ENCODE measurements around the gene FXYD2. TPM values are rescaled to one million over a fixed set of nuclear protein-coding genes. Genes with fewer than 3 reads are reported as not detected.

FXYD2 gene
- total RNA-seq, 1 experiment from 2014 or later, result not detected

DNA sequence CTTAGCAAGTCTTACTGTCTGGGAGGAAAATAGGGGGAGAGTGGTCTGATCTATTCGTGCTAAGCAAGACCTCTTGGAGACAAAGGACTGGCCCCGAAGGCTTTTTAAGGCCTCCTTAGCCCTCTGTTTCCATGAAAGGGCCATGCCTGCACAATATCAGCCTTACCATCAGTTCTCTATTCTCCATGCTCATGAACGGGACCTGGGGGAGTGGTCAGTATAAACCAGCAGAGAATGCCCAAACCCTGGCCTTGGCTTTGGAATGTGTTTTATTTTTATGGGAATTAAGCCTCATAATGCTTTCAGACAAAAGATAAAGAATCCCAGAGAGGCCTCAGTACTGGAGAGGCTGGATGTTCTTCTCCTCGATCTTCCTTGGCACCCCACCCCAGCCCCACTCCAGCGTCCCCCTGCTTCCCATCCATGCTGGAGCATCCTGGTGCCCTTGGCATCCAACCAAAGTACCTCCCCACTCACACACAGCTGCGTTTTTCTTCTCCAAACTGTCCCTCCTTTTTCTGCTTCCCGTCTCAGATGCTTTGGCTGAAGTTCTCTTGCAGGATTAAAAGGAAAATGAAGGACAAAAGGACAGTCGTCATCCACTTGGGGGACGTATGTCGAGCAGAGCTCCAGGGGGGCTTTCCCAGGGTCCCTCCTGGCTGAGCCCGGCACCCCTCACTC lies 33.3 kb upstream of the FXYD2 start:
- DNase-seq (ENCODE audit: low read depth), result no peak

DNA sequence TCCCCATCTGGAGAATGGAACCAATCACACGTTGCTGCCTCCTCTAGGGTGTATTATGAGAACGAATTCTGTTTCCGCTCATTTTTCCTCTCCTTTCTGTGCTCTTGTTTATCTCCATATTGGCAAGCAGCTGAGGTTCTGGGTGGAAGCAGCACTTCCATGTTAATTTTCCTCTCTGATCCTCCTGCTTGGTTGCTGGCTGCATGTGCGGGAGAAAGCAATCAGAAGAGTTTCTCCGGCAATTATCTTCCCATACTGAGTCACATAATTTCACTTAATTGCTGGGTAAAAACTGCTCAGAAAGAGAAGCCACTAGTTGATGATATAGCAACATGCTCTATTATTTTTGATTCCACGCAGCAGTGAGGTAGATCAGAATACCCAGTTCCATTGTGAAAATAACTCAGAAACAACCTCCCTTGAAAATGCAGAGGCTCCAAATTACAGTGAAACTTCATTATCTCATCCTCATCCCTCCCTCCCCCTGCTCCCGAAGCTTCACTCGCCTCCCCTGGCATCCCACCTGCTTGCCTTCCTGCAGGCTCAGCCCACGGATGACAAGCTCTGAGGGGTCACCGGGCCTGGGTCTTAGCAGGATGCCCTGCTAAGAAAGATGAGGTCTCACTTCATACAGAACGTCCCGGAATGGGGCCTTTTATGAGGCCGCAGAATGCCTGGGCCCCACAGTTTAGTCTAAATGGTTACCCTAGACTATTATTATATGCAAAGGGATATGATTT lies 31.5 kb upstream of the FXYD2 start:
- no peak for DNase-seq (ENCODE audit: low read depth)

DNA sequence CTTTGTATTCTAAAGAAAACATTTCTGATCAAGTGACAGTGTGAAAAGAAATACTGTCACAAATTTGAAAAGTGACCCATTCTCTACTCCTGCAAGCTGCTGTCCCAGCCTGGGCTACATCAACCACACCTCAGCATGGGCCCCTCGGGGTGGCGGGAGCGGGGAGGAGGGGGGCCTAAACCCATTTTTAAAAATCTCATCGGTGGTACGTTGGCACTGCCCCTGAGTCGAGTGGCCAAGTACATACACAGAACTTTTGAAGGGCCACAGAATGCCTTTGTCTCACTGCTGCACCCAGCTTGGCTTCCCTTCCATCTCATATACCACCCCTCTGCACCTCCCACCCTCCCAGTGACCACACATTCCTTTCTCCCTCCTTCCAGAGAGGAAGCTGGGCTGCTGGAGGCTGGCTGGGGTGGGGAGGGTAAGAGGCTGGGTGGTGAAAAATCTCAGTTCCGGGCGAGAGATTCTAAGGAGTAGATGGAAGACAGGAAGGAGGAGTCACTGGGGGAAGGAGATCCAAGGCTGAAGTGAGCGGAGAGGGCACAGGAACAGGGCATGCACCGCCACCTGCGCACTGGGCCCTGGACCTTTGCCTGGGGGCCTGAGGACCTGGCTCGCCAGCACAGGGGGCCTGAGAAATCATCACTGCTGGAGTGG lies 30.8 kb upstream of the FXYD2 start:
- DNase-seq (ENCODE audit: low read depth), result no peak

DNA sequence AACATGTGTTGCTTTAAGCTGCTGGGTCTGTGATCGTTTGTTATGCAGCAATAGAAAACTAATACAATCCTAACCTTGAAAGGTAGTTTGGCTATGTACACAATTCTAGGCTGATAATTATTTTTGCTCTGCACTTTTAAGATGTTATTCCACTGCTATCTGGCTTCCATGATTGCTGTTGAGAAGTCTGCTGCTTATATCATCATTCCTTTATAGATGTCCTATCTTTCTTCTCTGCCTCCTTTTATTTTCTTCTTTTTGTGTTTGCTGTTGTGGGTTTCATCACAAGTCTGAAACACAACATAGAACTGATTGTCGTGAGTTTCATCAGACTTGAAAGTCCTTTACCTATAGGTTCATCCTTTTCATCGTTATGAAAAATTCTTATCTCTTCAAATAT lies 27.8 kb upstream of the FXYD2 start:
- no peak for DNase-seq (ENCODE audit: low read depth)

DNA sequence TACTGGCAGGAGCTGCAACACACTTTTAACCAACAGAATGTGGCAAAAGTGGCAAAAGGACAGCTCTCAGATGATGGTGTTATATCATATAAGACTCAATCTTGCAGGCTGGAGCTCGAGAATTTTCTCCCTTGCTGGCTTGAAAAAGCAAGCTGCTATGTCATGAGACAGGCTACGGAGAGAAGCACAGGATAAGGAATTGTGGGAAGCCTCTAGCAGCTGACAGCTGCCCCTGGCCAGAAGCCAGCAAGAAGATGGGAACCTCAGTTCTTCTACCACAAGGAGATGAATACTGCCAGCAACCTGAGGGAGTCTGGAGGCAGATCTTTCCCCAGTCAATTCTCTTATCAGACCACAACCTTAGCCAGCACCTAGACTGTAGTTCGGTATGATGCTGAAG lies 27.3 kb upstream of the FXYD2 start:
- no peak for DNase-seq (ENCODE audit: low read depth)

DNA sequence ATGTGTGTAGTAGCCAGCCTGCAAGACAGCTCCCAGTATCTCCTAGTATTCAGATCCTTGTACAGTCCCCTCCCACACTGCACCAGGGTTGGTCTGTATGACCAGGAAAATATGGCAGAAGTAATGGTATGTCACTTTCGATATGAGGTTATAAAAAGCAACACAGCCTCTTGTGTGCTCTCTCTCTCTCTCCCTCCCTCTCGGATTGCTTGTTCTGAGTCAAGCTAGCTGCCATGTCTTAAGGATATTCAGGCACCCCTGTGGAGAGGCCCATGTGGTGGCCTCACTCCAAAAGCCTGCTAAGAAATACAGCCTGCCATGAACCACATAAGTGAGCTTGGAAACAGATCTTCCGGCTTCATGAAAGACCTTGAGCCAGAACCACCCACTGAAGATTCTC lies 26.6 kb upstream of the FXYD2 start:
- DNase-seq (ENCODE audit: low read depth), result peak; percentile 38

DNA sequence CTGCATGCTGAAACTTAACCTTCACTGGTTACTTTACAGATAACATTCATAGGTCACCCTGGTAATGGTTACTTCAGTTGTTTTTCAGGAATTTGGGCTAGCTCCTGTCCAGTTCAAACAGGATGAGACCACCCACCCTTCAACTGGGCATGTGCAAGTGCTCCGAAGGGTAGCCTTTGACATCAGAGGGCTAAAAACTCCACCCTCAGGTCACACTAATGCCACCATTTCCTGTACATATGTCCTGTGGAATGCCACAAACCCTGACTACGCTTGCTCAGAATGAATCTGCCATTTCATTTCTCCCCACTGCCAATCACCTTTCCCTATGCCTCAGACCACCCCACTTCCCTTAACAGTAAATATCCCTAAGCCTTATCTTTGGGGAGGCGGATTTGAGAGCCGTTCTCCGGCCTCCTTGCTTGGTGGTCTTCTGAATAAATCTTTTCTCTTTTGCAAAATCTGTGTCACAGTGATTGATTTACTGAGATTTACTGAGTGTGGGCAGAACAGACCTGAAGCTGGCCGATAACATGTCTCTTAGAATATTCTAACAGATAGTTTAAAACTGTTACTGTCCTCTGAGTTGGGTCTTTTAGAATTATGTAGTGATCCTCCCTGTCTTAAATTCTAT lies 25.4 kb upstream of the FXYD2 start:
- no peak for DNase-seq (ENCODE audit: low read depth)

DNA sequence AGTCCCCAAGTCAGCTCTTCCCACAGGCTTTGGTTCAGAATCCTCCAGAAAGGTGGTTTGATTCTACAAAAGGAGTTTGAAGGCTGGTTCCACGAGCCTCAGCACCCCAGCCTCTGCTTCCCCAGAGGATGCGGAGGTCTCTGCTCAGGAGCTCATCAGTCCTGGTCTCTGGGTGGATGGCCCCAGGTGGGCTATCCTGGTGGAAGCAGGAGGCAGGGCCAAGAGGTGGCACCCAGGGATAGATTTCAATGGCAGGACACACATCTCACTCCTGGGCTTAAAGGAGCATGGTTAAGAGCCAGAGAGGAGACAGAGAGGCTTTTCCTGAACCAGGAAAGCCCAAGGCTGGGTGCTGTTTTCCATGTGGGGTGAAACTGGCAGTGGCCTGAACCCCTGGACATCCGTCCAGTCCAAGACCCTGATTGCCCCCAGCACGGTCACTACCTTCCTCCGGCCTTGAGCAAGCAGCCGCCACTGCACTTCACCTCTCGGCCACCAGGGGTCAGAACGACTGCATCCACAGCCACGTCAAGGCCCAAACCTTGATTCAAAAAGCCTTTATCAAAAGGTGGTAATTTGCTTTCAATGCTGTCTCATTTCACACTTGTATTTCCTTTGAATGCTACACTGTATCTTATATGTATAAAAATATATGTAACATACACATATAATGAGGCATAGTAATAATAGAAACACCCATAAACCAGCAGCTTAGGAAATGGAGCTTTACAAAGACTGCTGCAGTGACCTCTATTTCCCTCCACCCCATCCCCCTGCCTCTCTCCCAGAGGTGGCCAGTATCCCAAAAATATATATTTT lies 19.3 kb upstream of the FXYD2 start:
- DNase-seq (ENCODE audit: low read depth), result peak; percentile 46

DNA sequence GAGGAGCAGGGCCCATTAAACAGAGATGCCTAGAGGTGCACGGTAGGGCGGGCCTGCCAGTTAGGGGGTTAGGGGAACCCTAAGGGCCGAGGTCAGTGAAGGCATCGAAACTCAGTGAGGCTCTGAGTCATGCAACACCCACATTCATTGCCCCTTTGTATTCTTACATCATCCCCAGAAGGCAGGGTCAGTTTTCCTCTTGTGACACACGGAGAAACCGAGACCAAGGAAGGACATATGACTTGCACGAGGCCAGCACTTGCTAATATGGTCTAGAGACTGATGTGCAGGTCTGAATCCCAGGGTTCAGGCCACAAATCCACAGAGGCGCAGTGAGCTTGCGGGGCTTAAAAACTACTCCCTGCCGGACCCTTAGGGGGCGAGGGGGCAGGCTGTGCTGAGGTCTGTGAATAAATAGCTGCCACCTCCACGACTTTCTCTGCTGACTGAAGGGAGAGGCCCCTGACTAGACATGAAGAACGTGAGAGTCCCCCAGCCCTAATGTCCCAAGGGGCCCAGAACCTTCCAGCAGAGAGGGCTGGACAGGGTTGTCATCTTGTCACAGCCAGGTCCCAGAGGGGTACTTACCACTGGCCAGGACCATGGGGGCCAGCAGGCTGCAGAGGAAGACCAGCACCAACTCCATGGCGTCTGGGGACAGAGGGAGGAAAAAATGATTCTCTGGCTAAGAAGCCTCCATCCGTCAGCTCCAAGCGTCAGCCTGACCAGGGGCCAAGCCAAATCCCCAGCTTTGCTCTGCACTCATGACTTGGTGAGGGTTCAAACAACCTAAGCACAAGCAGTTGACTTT lies 17.8 kb upstream of the FXYD2 start:
- no peak for DNase-seq (ENCODE audit: low read depth)

DNA sequence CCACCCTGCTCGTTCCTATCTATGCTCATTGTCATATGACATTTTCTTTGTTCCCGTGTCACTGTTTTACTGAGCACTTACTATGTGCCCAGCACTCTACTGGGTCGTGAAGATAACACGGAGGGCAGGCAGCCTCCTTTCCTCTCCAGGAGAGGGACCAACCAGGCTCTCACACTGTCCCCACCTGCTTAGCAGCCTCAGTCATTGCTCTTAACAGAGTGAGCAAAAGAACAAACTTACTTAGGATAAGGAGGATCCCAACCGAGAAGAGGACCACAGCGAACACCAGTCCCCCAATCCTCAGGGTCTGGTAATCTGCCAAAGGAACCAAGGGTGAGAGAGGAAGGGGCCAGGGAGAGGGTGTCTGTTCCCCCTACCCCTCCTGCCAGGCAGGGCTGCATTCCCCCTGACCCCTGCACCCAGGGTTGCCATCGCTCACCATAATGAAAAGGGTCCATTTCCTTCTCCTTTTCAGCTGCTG lies 17.0 kb upstream of the FXYD2 start:
- DNase-seq (ENCODE audit: low read depth), result no peak

DNA sequence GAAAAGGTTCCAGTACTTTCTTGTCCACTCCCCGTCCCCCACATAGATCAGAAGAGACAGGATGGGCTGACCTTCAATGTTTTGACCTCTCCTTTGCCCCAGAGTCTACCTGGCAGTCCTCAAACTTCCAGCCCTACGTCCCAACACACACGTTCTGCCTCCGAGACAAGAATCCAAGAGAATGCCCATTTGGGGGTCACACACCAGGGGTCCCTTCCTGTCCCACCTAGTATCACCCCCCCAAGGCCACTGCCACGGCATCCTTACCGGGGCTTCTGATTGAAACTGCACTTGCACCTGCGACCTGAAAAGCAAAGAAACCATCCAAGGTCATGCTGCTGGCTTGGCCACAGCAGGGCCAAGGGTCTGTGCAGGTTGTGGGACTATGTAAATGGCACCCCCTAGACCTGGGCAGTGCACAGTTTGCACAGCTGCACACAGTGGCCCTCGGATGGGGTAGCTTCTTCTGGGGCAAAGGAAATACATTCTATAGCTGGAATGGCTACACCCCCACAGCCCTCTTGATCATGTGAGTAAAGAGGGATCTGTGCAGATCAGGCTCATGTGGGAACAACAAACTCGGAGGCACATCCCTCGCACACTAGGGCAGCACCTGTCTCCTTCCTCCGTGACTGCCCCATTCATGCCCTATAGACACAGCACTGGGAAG lies 16.5 kb upstream of the FXYD2 start:
- DNase-seq (ENCODE audit: low read depth), result no peak

DNA sequence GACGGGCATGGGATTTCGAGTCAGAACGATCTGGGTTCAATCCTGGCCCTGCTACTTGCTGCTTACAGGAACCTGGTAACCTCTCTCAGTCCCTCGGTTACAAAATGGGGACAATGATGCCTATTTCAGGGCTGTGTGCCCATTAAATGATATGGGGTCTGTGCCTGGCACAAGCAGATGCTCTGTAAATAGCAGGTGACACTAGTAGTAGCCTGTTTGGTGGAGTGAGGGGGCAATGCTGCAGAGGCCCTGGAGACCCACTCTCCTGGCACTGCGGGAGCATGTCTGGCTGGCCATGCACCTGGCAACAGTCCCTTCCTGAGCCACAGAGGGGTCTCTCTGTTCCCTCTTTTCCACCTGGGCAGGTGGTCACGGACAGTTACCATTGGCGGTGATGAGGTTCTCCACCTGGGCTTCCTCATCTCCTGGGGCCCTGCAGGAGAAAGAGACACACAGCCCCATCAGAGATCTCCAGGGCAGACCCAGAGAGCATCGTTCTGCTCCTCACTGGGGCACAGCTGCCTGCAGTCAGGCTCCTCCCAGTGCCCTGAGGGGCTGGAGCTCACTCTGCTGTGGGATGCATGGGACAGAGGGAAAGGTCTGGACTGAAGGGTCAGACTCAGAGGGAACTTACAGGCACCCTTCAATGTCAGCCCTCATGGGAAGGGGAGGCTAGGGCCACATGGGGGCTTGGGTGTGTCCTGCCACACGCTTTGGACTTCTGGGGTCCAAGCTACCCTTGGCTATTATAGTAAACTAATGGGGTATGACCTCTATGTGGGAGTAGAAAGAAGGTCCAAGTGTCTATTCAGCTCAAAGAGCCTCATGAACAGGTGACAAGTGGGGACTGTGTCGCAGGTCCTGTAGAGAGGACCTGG lies 15.6 kb upstream of the FXYD2 start:
- DNase-seq (ENCODE audit: low read depth), result no peak

DNA sequence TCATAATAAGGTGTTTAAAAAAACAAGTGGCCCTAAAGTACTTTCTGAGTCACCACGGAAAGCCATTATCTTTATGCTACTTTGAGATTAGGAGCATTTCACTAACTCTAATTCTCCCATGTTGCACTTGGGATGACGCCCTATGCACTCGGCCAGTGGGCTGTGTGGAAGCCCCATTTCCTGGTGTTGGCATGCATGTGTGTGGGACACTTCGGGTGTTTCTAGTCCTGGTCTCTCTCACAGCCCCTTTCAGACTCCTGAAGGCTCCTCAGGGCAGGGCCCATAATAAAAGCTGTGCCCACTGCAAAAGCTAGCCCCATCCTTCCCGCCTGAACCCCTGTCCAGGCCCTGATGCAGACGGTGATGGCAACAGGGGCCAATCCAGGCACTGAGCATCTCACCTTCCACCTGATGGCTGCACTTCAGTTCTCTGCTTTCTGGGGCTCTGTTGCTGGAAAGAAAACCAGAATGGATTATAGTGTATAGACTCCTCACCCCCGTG lies 14.9 kb upstream of the FXYD2 start:
- DNase-seq (ENCODE audit: low read depth), result no peak

DNA sequence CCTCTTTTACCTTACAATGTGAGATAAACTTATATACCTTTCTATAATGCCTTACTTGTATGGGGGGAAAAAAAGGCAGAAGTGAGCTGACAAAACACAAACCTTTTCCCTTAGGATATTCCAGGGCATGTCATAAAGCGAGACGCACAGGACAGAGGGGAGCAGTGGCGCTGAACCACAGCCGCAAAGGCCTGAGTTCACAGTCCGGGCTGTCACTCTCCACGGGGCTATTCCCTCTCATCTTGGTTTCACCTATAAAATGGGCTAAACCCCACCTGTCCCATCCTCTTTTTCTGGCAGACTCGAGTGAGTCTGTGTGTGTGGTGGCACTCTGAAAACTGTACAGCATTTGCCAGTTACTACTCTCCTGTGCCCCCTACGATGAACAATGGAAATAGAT lies 14.4 kb upstream of the FXYD2 start:
- no peak for DNase-seq (ENCODE audit: low read depth)

DNA sequence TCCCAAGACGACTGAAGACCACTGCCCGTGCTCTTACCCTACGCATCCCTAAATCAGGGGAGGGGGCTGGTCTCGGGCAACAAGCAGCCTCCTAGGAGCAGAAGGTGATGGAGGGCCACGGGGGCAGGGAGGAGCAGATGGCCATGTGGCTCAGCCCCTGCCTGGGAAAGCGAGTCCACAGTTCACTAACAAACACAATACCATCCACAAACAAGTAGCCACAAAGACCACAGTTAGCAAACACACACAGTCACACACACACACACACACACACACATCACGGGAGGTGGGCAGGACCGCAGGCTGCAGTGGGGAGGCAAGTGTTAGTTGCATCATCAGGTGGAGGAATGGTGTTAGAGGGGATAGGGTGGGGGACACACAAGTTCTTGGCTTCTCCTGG lies 13.2 kb upstream of the FXYD2 start:
- no peak for DNase-seq (ENCODE audit: low read depth)

DNA sequence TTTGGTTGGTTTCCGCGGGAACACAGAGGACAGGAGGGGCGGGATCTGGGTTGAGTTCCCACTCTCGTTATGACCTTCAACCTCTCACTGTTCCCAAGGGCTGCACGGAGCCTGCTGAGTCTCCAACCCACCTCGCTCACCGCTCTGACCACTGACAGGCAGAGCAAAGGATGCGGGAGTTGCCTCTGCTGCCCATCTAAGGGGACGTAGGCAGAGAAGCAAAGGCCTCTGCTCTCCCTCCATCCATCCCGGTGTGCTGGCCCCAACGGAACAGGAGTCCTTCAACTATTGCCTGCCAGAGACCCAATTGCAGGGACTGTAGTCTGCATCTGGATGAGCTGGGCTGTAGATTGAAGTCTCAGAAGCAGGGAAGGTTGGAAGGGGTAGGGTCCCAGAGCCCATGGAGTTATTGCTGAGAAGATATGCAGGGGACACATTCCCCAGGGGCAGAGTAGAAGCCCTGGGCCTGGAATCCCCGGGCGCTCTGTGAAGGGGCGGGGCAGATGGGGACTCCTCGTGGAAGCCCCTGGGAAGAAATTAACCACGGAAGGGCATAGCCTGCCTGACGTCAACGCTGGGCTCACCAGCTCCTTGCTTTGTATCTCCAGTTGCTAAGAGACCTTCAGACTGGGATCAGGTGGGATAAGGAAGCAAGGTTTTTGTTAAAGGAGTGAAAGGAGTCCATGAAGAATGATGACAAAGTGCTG lies 12.7 kb upstream of the FXYD2 start:
- DNase-seq (ENCODE audit: low read depth), result no peak

DNA sequence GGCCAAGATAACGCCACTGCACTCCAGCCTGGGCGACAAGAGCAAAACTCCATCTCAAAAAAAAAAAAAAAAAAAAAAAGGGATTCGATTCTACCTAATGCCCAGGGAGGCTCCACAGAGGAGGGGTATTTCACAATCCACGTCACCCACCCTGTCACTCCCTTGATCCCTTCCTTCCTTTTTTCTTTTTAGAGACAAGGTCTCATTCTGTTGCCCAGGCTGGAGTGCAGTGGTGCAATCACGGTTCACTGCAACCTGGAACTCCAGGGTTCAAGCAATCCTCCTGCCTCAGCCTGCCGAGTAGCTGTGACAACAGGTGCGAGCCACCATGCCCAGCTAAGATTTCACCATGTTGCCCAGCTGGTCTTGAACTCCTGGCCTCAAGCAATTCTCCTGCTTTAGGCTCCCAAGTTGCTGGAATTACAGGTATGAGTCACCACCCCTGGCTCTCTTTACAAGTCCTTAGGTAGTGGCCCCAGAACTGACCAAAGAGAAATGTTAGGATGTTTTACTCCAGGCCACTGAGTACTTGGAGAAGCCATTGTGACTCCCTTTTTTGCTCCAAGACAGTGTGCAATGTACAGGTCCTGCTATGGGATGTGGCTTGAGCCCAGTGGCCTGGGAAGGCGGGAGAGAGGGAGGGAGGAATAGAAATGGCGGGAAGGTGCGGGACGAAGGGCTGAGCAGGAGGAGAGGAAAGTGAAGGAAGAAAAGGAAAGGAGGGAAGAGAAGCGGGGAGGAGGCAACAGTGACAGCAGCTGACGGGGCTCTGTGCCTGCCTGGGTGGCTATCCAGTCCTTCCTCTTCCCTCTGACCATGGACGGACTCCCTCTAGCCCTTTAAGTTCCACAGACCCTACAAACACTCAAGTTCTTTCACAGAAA lies 11.8 kb upstream of the FXYD2 start:
- no peak for DNase-seq (ENCODE audit: low read depth)

All from RPMI7951 (cell line).